DND-41 (cell line): Measurements from ENCODE around the gene CXCR5.

Experiments used
- ATAC-seq: fragments of 200-7000 bp; cut with Tn5 transposase; 3 replicates; pipeline ENCODE4 v1.9.1; 2021; ENCODE audit warnings: low read depth; ENCODE audit not compliant: insufficient read depth
- DNase-seq: peaks from one replicate; pipeline ENCODE4 v3.0.0-alpha.2; 2020
- H2AFZ ChIP-seq: 2 replicates; pipeline ENCODE4 v1.6.0; 2012; ENCODE audit warnings: low read depth, low read length
- H3K27ac ChIP-seq: 2 replicates; pipeline ENCODE4 v1.5.1; 2012; ENCODE audit warnings: low read length, inconsistent platforms
- H3K27me3 ChIP-seq: fragments of 200-600 bp; sonication (generic); 2 replicates; pipeline ENCODE4 v1.6.0; 2012; ENCODE audit warnings: low read length, mild to moderate bottlenecking, inconsistent platforms; ENCODE audit not compliant: insufficient read depth, poor library complexity
- H3K36me3 ChIP-seq: 2 replicates; pipeline ENCODE4 v1.5.1; 2012; ENCODE audit warnings: low read length, inconsistent platforms; ENCODE audit not compliant: insufficient read depth
- H3K4me1 ChIP-seq: 2 replicates; pipeline ENCODE4 v1.5.1; 2012; ENCODE audit warnings: mild to moderate bottlenecking, low read length; ENCODE audit not compliant: insufficient read depth
- H3K4me2 ChIP-seq: 2 replicates; pipeline ENCODE4 v1.6.0; 2012; ENCODE audit warnings: mild to moderate bottlenecking, moderate library complexity, low read length, inconsistent platforms; ENCODE audit not compliant: insufficient read depth
- H3K4me3 ChIP-seq, 2 experiments: fragments of 200-600 bp in 1 of 2; shearing (Covaris generic) in 1 of 2; 2 replicates each; pipeline ENCODE4 v1.5.1; 2012 to 2016; ENCODE audit warnings: inconsistent platforms in 2 of 2, low read length in 2 of 2, mild to moderate bottlenecking in 2 of 2, low read depth in 1 of 2, moderate library complexity in 1 of 2
- H3K79me2 ChIP-seq: 2 replicates; pipeline ENCODE4 v1.6.0; 2012; ENCODE audit warnings: low read length, inconsistent platforms; ENCODE audit not compliant: insufficient read depth
- H3K9ac ChIP-seq: 2 replicates; pipeline ENCODE4 v1.6.0; 2012; ENCODE audit warnings: low read depth, mild to moderate bottlenecking, inconsistent platforms, low read length, moderate library complexity
- H3K9me3 ChIP-seq: 2 replicates; pipeline ENCODE4 v1.5.1; 2012; ENCODE audit warnings: low read length, moderate library complexity, mild to moderate bottlenecking, inconsistent platforms; ENCODE audit not compliant: insufficient read depth, severe bottlenecking
- H4K20me1 ChIP-seq: 2 replicates; pipeline ENCODE4 v1.6.0; 2012; ENCODE audit warnings: low read length; ENCODE audit not compliant: insufficient read depth
- EZH2 ChIP-seq: IDR thresholded peaks from 3 replicates; pipeline ENCODE4 v1.6.1; 2012; ENCODE audit warnings: borderline replicate concordance, low read depth, mild to moderate bottlenecking, moderate library complexity, low read length, inconsistent platforms; ENCODE audit not compliant: severe bottlenecking
- TF ChIP-seq, protein P1 (sequence below): IDR thresholded peaks from 2 replicates; pipeline ENCODE4 v1.5.1; 2012; ENCODE audit warnings: borderline replicate concordance, low read length, moderate library complexity, mild to moderate bottlenecking; ENCODE audit not compliant: poor library complexity, severe bottlenecking; ENCODE audit errors: extremely low read depth

Gene CXCR5

GRCh38 chr11:118895093-118896039 lies 11.7 kb downstream of the CXCR5 start:
- no peaks in the 10 kb centered on the region for H3K9me3 ChIP-seq
- ATAC-seq, result peak; percentile 32; the same call in 2 of the 3 replicates
- H3K9ac ChIP-seq, result peak overlapping the region; percentile 63; the same call in 1 of the 2 replicates
- no peak overlapping the region for H2AFZ ChIP-seq
- peaks cover 62% of the 10 kb centered on the region for H3K4me1 ChIP-seq
- no peak overlapping the region for H3K4me3 ChIP-seq
- H3K27ac ChIP-seq, result peak overlapping the region; percentile 98
- H3K36me3 ChIP-seq, result peaks cover 31% of the 10 kb centered on the region
- H4K20me1 ChIP-seq, result no peaks in the 10 kb centered on the region
- peak; percentile 68 for DNase-seq
- no peaks in the 10 kb centered on the region for H3K27me3 ChIP-seq
- H3K4me2 ChIP-seq, result no peak overlapping the region
- H3K79me2 ChIP-seq, result peaks cover 19% of the 10 kb centered on the region; the same call in 1 of the 2 replicates
- no peak for TF ChIP-seq EZH2
- TF ChIP-seq, protein P1, sequence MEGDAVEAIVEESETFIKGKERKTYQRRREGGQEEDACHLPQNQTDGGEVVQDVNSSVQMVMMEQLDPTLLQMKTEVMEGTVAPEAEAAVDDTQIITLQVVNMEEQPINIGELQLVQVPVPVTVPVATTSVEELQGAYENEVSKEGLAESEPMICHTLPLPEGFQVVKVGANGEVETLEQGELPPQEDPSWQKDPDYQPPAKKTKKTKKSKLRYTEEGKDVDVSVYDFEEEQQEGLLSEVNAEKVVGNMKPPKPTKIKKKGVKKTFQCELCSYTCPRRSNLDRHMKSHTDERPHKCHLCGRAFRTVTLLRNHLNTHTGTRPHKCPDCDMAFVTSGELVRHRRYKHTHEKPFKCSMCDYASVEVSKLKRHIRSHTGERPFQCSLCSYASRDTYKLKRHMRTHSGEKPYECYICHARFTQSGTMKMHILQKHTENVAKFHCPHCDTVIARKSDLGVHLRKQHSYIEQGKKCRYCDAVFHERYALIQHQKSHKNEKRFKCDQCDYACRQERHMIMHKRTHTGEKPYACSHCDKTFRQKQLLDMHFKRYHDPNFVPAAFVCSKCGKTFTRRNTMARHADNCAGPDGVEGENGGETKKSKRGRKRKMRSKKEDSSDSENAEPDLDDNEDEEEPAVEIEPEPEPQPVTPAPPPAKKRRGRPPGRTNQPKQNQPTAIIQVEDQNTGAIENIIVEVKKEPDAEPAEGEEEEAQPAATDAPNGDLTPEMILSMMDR, result no peak

DNA sequence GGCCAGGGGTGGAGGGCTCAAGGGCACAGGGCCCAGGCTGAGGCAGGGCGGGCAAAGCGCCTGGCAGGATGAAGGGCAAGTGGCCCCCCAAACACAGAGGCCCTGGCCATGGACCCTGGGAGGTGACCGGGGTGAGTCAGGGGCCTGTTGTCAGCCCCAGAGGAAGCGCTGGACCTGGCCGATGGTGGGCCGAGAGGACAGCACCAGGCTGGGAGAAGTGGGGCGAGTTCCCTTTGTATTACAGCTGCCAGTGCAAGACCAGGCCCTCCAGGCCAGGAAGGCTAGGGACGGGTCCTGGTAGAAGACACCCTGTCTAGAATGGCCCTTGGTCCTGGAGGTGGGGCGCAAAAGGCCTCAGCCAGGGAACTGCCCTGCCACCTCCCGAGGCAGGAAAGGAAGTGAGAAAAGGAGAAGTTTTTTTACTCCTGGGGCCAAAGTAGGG lies 12.8 kb downstream of the CXCR5 start:
- Histone ChIP-seq H4K20me1 (no peaks in the 10 kb centered on the region), H3K4me3 (no peak overlapping the region), H3K27me3 (no peaks in the 10 kb centered on the region), H2AFZ (no peak overlapping the region), H3K4me2 (no peak overlapping the region), H3K27ac (peak overlapping the region; percentile 61), H3K4me1 (peaks cover 58% of the 10 kb centered on the region), H3K9ac (0 out of 2 replicates have a peak overlapping the region, but pooled peaks have one; percentile 17), H3K79me2 (peaks cover 19% of the 10 kb centered on the region; the same call in 1 of the 2 replicates), H3K36me3 (peaks cover 43% of the 10 kb centered on the region), H3K9me3 (no peaks in the 10 kb centered on the region)
- TF ChIP-seq, protein P1, result no peak
- DNase-seq (no peak), ATAC-seq (no peak)

DNA sequence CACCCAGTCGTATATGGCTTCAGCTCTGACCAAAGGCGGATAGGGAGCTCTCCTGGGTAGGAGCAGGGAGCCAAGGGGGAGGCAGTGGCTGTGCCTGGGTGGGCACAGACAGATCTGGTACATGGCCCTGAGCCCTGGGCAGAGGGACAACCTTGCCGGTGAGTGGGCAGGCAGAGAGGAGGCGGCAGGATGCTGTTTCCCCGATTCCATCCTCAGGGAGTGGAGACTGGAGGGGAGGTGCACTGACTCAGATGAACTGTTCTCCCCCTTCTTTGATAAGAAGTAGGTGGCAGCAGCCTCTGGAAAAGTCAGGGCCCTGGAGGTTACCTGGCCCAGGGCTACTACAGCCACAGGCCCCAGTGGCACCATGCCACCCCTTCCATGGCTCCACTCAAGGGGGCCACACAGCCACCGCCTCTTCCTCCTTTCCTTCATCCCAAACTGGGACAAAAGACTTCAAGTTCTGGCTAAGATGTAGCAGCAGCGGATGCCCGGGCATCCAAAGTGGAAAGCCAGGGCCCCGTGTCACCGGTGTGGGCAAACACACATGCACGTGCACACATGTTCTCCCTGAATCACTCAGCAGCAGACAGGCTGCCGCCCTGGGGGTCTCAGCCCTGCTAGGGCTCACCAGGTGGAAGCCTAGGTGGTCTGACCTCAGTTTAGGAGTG lies 13.4 kb downstream of the CXCR5 start:
- Histone ChIP-seq H2AFZ (no peak overlapping the region), H4K20me1 (no peaks in the 10 kb centered on the region), H3K36me3 (peaks cover 48% of the 10 kb centered on the region), H3K4me1 (peaks cover 52% of the 10 kb centered on the region), H3K4me3 (no peak overlapping the region), H3K9ac (0 out of 2 replicates have a peak overlapping the region, but pooled peaks have one; percentile 17), H3K9me3 (no peaks in the 10 kb centered on the region), H3K27me3 (no peaks in the 10 kb centered on the region), H3K4me2 (no peak overlapping the region), H3K79me2 (peaks cover 19% of the 10 kb centered on the region; the same call in 1 of the 2 replicates), H3K27ac (peak overlapping the region; percentile 61)
- TF ChIP-seq EZH2, result no peak
- TF ChIP-seq, protein P1, result no peak
- DNase-seq, result no peak
- no peak for ATAC-seq
